HepG2 (cell line): ENCODE measurements around the gene MECR. TPM values are rescaled to one million over a fixed set of nuclear protein-coding genes. Genes with fewer than 3 reads are reported as not detected.

Experiments
- ATAC-seq: fragments of 200-7000 bp; cut with Tn5 transposase; 3 replicates; pipeline ENCODE4 v1.9.1; 2020; ENCODE audit warnings: mild to moderate bottlenecking, moderate library complexity
- BruUV-seq: library from RNA; stranded (reverse); fragments of 400-500 nt; replicated peaks from 2 replicates; lab custom pipeline; 2021; lab: Mats Ljungman, UMichigan
- CTCF ChIA-PET: fragments of 300-600 bp; formaldehyde crosslinking; extraction: SDS; loops from one replicate; lab custom pipeline; 2021; ENCODE audit warnings: low total read pairs, inconsistent platforms, low intra/inter-chr PET ratio; lab: Yijun Ruan, JAX
- POLR2A ChIA-PET: fragments of 350-600 bp; sonication (Branson Sonifier 250); formaldehyde crosslinking; loops from one replicate; lab custom pipeline; 2020; ENCODE audit warnings: antibody characterized with exemption, inconsistent platforms; lab: Yijun Ruan, JAX
- DNase-seq: peaks from one replicate; pipeline ENCODE4 v3.0.0-alpha.2; 2015; ENCODE audit warnings: low spot score
- FAIRE-seq: peaks from 3 replicates; lab custom pipeline; 2011; peaks lifted over from hg19 to GRCh38; lab: Jason Lieb, UNC
- H2AFZ ChIP-seq: one replicate; pipeline ENCODE4 v1.6.1; 2011; ENCODE audit warnings: low read length, inconsistent platforms
- H3K27ac ChIP-seq: fragments of 300-600 bp; 3 replicates; pipeline ENCODE4 v1.8.0; 2011; ENCODE audit warnings: mixed run types, mild to moderate bottlenecking, mixed read lengths, low read length, inconsistent platforms; ENCODE audit not compliant: insufficient read depth; ENCODE audit errors: extremely low read length
- H3K27me3 ChIP-seq, 2 experiments: fragments of 200-600 bp in 1 of 2; 2 replicates in 1 of 2; 3 replicates in 1 of 2; pipeline versions ENCODE4 v1.6.0 to v1.8.0; 2011; ENCODE audit warnings: low read length in 2 of 2, mild to moderate bottlenecking in 2 of 2, moderate library complexity in 2 of 2, inconsistent platforms in 1 of 2; ENCODE audit not compliant: insufficient read depth in 2 of 2, control insufficient read depth in 1 of 2
- H3K36me3 ChIP-seq, 2 experiments: fragments of 200-600 bp in 1 of 2; replicated peaks in 1 of 2; 2 replicates in 1 of 2; 3 replicates in 1 of 2; pipeline versions ENCODE4 v1.5.1 to v1.8.0; 2011; ENCODE audit warnings: low read length in 2 of 2, inconsistent platforms in 1 of 2; ENCODE audit not compliant: insufficient read depth in 2 of 2, control insufficient read depth in 1 of 2
- H3K4me1 ChIP-seq: 2 replicates; pipeline ENCODE4 v1.5.1; 2012; ENCODE audit warnings: low read length, inconsistent platforms; ENCODE audit not compliant: insufficient read depth
- H3K4me2 ChIP-seq: 2 replicates; pipeline ENCODE4 v1.6.0; 2011; ENCODE audit warnings: low read depth, low read length, inconsistent platforms
- H3K4me3 ChIP-seq, 3 experiments: fragments of 200-600 bp in 1 of 3; sonication (generic), shearing (Covaris generic) in 1 of 3; replicated peaks in 1 of 3; 2 replicates each; pipeline ENCODE4 v1.5.1; 2011 to 2016; ENCODE audit warnings: low read length in 3 of 3, inconsistent platforms in 2 of 3, low read depth in 2 of 3, mild to moderate bottlenecking in 2 of 3, control low read depth in 1 of 3, mixed read lengths in 1 of 3; ENCODE audit not compliant: insufficient read depth in 1 of 3
- H3K79me2 ChIP-seq: one replicate; pipeline ENCODE4 v1.6.1; 2011; ENCODE audit warnings: low read length, inconsistent platforms; ENCODE audit not compliant: insufficient read depth
- H3K9ac ChIP-seq: 2 replicates; pipeline ENCODE4 v1.6.0; 2011; ENCODE audit warnings: mild to moderate bottlenecking, low read depth, low read length, inconsistent platforms; ENCODE audit not compliant: insufficient read depth
- H3K9me3 ChIP-seq: 2 replicates; pipeline ENCODE4 v1.5.1; 2012; ENCODE audit warnings: mild to moderate bottlenecking, low read length
- H4K20me1 ChIP-seq: 2 replicates; pipeline ENCODE4 v1.6.0; 2011; ENCODE audit warnings: inconsistent platforms, mild to moderate bottlenecking, low read length, moderate library complexity; ENCODE audit not compliant: insufficient read depth
- CC2D1A ChIP-seq: sonication (generic); formaldehyde crosslinking; IDR thresholded peaks from 2 replicates; pipeline ENCODE4 v1.8.1; 2023; ENCODE audit warnings: mild to moderate bottlenecking, missing genetic modification reagents
- FLYWCH1 ChIP-seq: sonication (generic); formaldehyde crosslinking; IDR thresholded peaks from 2 replicates; pipeline ENCODE4 v1.8.1; 2023; ENCODE audit warnings: mild to moderate bottlenecking, missing genetic modification reagents
- GABPA ChIP-seq, 2 experiments: IDR thresholded peaks; 2 replicates each; pipeline ENCODE4 v1.6.1; 2011 to 2016; ENCODE audit warnings: low read depth in 2 of 2, low read length in 1 of 2, missing biosample characterization in 1 of 2, missing genetic modification characterization in 1 of 2
- IKZF4 ChIP-seq: sonication (generic); formaldehyde crosslinking; IDR thresholded peaks from 2 replicates; pipeline ENCODE4 v1.5.1; 2020; ENCODE audit warnings: borderline replicate concordance, mild to moderate bottlenecking, low read depth, missing genetic modification reagents; ENCODE audit errors: not compliant biosample characterization
- MAZ ChIP-seq, 2 experiments: sonication (generic) in 1 of 2; formaldehyde crosslinking in 1 of 2; IDR thresholded peaks; 2 replicates each; pipeline versions ENCODE4 v1.5.0 to v1.6.1; 2012 to 2020; ENCODE audit warnings: low read depth in 2 of 2, mild to moderate bottlenecking in 2 of 2, borderline replicate concordance in 1 of 2, improper control_type of control experiment in 1 of 2, low read length in 1 of 2, missing genetic modification reagents in 1 of 2, moderate library complexity in 1 of 2
- MXD4 ChIP-seq: IDR thresholded peaks from 2 replicates; pipeline ENCODE4 v1.6.1; 2016; ENCODE audit warnings: mild to moderate bottlenecking, missing biosample characterization, missing genetic modification reagents
- NBN ChIP-seq: fragments of 450-650 bp; conservative IDR thresholded peaks from 2 replicates; pipeline ENCODE4 v1.6.1; 2017
- PHF5A ChIP-seq: IDR thresholded peaks from one replicate; pipeline ENCODE4 v1.6.1; 2018; ENCODE audit warnings: low read depth, missing genetic modification reagents; ENCODE audit not compliant: unreplicated experiment
- POGZ ChIP-seq: sonication (generic); formaldehyde crosslinking; IDR thresholded peaks from 2 replicates; pipeline ENCODE4 v1.4.0; 2020; ENCODE audit warnings: mild to moderate bottlenecking, missing genetic modification reagents
- POLR2AphosphoS5 ChIP-seq: IDR thresholded peaks from 2 replicates; pipeline ENCODE4 v1.6.1; 2012; ENCODE audit warnings: low read depth, low read length
- RAD21 ChIP-seq: fragments of 450-650 bp; formaldehyde crosslinking; IDR thresholded peaks from 2 replicates; pipeline ENCODE4 v1.5.0; 2020; ENCODE audit warnings: mild to moderate bottlenecking
- REPIN1 ChIP-seq: sonication (generic); formaldehyde crosslinking; IDR thresholded peaks from 2 replicates; pipeline ENCODE4 v1.8.0; 2022; ENCODE audit warnings: missing genetic modification reagents, low read depth, mild to moderate bottlenecking, borderline replicate concordance
- STAT5B ChIP-seq: sonication (generic); formaldehyde crosslinking; IDR thresholded peaks from 2 replicates; pipeline ENCODE4 v1.4.0; 2020; ENCODE audit warnings: missing genetic modification reagents
- ZNF136 ChIP-seq: sonication (generic); formaldehyde crosslinking; IDR thresholded peaks from 2 replicates; pipeline ENCODE4 v1.8.1; 2022; ENCODE audit warnings: low read depth, mild to moderate bottlenecking, moderate library complexity, missing genetic modification reagents
- ZNF180 ChIP-seq: sonication (generic); formaldehyde crosslinking; IDR thresholded peaks from 2 replicates; pipeline ENCODE4 v1.4.0; 2020; ENCODE audit warnings: low read depth, missing genetic modification reagents, borderline replicate concordance
- ZNF343 ChIP-seq: sonication (generic); formaldehyde crosslinking; IDR thresholded peaks from 2 replicates; pipeline ENCODE4 v1.4.0; 2020; ENCODE audit warnings: mild to moderate bottlenecking, missing genetic modification reagents
- ZNF354B ChIP-seq: sonication (generic); formaldehyde crosslinking; IDR thresholded peaks from 2 replicates; pipeline ENCODE4 v1.8.0; 2022; ENCODE audit warnings: mild to moderate bottlenecking, missing genetic modification reagents
- ZNF556 ChIP-seq: sonication (generic); formaldehyde crosslinking; IDR thresholded peaks from 2 replicates; pipeline ENCODE4 v1.4.0; 2020; ENCODE audit warnings: mild to moderate bottlenecking, missing genetic modification reagents, borderline replicate concordance
- WGBS: methylation state at CpG from one replicate; pipeline ENCODE4 v1.1.6; 2017; ENCODE audit warnings: low lambda C conversion rate; 5-methylcytosine and 5-hydroxymethylcytosine counted together
- in situ Hi-C: cut with HindIII; loops from 2 replicates; pipeline ENCODE4 v1.10.0; 2017; ENCODE audit warnings: low pct_unique_long_range_greater_than_20kb; ENCODE audit not compliant: extremely low pct_ligation_motif_present
- intact Hi-C: fragments of 100-400 bp; cut with micrococcal nuclease; formaldehyde crosslinking; loops from one replicate; pipeline ENCODE4 v1.10.0; 2022; ENCODE audit not compliant: unreplicated experiment
- polyA plus RNA-seq, 8 experiments: library from polyadenylated mRNA; depleted of rRNA in 3 of 8; stranded (reverse) in 7 of 8; unstranded in 1 of 8; fragments of >200 nt; fragmentation: Illumina TruSeq in 4 of 8; extraction: Trizol in 4 of 8; gene quantifications; 2 replicates each; pipeline versions ENCODE4 v1.2.1 to v1.2.3, GENCODE V29; 2011 to 2016; ENCODE audit warnings: low read depth in 4 of 8, missing spikeins in 1 of 8, mixed read lengths in 1 of 8; ENCODE audit not compliant: insufficient read depth in 1 of 8
- total RNA-seq, 5 experiments: library from RNA; depleted of rRNA; stranded (reverse); fragments of >200 nt; fragmentation: Illumina TruSeq; extraction: Trizol; gene quantifications; 2 replicates each; pipeline ENCODE4 v1.2.3, GENCODE V29; 2016; ENCODE audit warnings: low read depth in 1 of 5
- TF ChIP-seq, protein P1 (sequence below): sonication (generic); formaldehyde crosslinking; IDR thresholded peaks from 2 replicates; pipeline ENCODE4 v1.8.0; 2022; ENCODE audit warnings: missing genetic modification reagents, low read depth, mild to moderate bottlenecking, borderline replicate concordance

The MECR gene
- total and polyA plus RNA-seq, 2 of the 13 experiments (the other 11 are each of a cell fraction or from before 2014, with no cell fraction given) = 18.8 to 24.9 TPM

DNA sequence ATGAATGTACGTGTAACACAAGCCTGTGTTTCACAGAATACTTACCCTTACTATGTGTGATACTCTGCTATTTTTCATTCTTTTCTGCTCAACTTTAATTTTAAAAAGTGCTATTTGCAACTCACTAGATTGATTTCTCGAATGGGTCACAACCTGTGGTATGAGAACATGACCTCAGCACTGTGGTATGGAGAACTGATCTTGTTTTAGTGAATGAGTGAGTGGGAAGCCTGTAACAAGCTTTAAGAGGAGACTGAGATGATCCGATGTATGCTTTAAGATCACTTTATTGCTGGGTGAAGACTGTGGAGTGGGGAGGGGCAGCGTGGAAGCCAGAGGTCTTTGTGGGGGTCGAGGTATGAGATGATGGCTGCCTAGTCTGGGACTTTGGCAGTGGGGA is 21.6 kb downstream of the MECR start:
- POLR2A ChIA-PET = no interaction called here
- Histone ChIP-seq H3K79me2 (no peaks in the 10 kb centered on the region), H3K9ac (no peak overlapping the region), H2AFZ (no peak overlapping the region), H3K4me1 (no peaks in the 10 kb centered on the region), H3K27me3 (no peaks in the 10 kb centered on the region), H3K4me2 (no peak overlapping the region), H3K4me3 (no peak overlapping the region), H3K36me3 (peaks cover 15 to 49% of the 10 kb centered on the region in 2 experiments; a peak in 4 of 5 replicates), H3K27ac (no peak overlapping the region), H3K9me3 (no peaks in the 10 kb centered on the region), H4K20me1 (no peaks in the 10 kb centered on the region)
- FAIRE-seq (no peak), ATAC-seq (no peak), DNase-seq (no peak)
- CTCF ChIA-PET = no interaction called here
- WGBS = 88% methylated on average over 5 of the region's 5 CpGs
- no TSS peak for BruUV-seq
- intact Hi-C loops = no loop called here
- in situ Hi-C loops = no loop called here
- TF ChIP-seq, protein P1, sequence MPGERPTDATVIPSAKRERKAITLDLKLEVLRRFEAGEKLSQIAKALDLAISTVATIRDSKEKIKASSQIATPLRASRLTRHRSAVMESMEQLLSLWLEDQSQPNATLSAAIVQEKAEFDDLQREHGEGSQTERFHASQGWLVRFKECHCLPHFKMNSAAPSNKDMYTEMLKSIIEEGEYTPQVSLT (CRISPR knock-in tag) = no peak
- TF ChIP-seq STAT5B (CRISPR knock-in tag) (no peak), MAZ (IDR thresholded peaks at IDR 0.05; ENCODE audit: borderline replicate concordance, low read depth, low read length) (no peak), MAZ (CRISPR knock-in tag; IDR thresholded peaks at IDR 0.05; ENCODE audit: low read depth) (no peak), ZNF354B (CRISPR knock-in tag) (no peak), CC2D1A (CRISPR knock-in tag) (no peak), ZNF136 (no peak), RAD21 (CRISPR knock-in tag) (no peak), MXD4 (CRISPR knock-in tag) (no peak), POLR2AphosphoS5 (no peak), FLYWCH1 (CRISPR knock-in tag) (no peak), ZNF556 (CRISPR knock-in tag) (no peak), NBN (no peak), IKZF4 (no peak), ZNF343 (no peak), REPIN1 (CRISPR knock-in tag) (no peak), GABPA (IDR thresholded peaks at IDR 0.05; ENCODE audit: low read depth, low read length) (no peak), GABPA (CRISPR knock-in tag; IDR thresholded peaks at IDR 0.05; ENCODE audit: low read depth) (no peak), ZNF180 (CRISPR knock-in tag) (no peak), POGZ (CRISPR knock-in tag) (no peak), PHF5A (CRISPR knock-in tag) (no peak)
